ENCODE measurements around the gene THRAP3.
"Not testable (repeated sequence)": the region's sequence is repeated elsewhere in the genome, so short reads cannot be mapped to it uniquely, and the experiment has no call there.

Gene THRAP3

DNA sequence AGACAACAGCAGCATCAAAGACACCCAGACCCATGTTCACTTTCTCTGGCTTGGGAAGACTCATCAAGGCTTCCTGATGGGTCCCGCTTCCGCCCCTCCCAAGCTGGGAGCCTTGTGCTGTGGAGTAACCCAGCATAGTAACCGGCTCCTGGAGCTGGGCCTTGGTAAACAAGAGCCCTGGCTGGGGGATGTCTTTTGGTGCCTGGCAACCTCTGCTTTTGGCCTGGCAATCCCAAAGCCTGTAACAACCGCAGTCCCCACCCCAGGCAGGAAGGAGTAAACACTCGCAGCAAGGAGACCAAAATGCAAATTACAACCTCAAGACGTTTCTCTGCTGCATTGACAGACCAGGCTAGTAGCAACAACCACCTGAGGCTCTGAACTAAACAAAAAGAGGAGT, 16.9 kb upstream of the THRAP3 start:
- DNase-seq (ENCODE audit: low spot score): peak; percentile 34

GRCh38 chr1:36208978-36209703, 15.1 kb upstream of the THRAP3 start:
- no peak for DNase-seq (ENCODE audit: low spot score)

DNA sequence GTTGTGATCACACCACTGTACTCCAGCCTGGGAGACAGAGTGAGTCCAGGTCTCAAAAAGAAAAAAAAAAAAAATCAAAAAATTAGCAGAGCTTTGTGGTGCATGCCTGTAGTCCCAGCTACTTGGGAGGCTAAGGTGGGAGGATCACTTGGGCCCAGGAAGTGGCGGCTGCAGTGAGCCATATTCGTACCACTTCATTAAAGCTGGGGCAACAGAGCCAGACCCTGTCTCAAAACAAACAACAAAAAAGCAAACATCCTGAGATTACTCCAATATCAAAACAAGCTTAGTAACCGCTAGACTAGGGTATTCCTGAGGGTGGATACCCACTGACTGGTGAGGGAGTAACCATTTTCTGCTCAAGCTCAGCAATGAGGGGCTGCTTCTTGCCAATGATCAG, 12.9 kb upstream of the THRAP3 start:
- no peak for DNase-seq (ENCODE audit: low spot score)

DNA sequence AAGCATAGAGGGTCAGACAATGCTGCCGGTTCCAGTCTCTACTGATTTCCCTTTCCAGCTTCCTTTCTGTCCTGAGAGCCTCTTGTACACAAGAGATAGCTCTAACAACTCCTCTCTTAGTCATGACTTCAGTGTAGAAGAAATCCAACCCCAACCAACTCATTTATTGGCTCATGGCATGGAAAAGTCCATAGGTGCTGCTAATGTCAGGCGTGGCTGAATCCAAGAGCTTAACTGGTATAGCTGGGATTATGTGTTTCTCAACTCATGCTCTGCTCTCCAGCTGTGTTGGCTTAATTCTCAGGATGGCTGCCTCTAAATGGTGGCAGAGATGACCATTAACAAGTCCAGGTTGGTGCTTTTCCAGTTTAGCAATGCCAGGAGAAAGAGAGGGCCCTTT, 12.4 kb upstream of the THRAP3 start:
- no peak for DNase-seq (ENCODE audit: low spot score)

GRCh38 chr1:36212782-36213181, 11.5 kb upstream of the THRAP3 start:
- no peak for DNase-seq (ENCODE audit: low spot score)

- DNase-seq (ENCODE audit: low spot score): peak; percentile 20
Observed at GRCh38 chr1:36217670-36218069, 6.6 kb upstream of the THRAP3 start.

DNA sequence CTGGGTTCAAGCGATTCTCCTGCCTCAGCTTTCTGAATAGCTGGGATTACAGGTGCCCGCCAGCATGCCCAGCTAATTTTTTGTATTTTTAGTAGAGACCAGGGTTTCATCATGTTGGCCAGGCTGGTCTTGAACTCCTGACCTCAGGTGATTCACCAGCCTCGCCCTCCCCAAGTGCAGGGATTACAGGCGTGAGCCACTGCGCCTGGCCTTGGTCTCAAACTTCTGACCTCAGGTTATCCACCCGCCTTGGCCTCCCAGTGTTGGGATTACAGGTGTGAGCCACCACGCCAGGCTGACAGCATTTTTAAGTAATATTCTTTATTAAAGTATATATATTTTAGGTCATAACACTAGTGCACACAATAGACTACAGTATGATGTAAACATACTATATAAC, 2.3 kb upstream of the THRAP3 start:
- DNase-seq (ENCODE audit: low spot score): not testable (repeated sequence)

DNA sequence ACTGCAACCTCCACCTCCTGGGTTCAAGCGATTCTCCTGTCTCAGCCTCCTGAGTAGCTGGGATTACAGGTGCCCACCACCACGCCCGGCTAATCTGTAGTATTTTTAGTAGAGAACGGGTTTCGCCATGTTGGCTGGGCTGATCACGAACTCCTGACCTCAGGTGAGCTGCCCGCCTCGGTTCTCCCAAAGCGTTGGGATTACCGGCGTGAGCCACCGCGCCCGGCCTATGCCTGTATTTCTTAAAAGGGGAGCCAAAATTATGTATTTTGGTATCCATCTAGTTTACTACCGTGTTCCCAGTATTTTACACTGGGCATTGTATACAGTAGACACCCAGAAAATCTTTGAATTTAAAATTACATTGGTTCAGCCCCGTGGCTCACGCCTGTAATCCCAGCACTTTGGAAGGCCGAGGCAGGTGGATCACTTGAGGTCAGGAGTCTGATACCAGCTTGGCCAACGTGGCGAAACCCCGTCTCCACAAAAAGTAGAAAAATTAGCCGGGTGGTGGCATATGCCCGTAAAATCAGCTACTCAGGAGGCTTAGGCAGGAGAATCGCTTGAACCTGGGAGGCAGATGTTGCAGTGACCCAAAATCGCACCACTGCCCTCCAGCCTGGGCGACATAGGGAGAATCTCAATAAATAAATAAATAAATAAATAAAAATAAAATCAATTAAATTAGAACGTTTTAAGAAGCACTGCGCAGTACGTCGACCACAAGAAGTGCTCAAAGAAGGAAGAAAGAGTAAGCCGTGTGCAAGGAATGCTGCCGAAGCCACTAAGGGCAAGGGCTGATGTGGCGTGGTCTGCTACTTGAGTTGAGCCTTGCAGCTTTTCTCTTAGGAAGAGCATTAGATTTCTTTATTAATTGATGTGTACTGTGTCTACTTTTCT, 1.5 kb upstream of the THRAP3 start:
- DNase-seq (ENCODE audit: low spot score): no peak

GRCh38 chr1:36223381-36223995, 755 bp upstream of the THRAP3 start:
- DNase-seq (ENCODE audit: low spot score): peak; percentile 48

DNA sequence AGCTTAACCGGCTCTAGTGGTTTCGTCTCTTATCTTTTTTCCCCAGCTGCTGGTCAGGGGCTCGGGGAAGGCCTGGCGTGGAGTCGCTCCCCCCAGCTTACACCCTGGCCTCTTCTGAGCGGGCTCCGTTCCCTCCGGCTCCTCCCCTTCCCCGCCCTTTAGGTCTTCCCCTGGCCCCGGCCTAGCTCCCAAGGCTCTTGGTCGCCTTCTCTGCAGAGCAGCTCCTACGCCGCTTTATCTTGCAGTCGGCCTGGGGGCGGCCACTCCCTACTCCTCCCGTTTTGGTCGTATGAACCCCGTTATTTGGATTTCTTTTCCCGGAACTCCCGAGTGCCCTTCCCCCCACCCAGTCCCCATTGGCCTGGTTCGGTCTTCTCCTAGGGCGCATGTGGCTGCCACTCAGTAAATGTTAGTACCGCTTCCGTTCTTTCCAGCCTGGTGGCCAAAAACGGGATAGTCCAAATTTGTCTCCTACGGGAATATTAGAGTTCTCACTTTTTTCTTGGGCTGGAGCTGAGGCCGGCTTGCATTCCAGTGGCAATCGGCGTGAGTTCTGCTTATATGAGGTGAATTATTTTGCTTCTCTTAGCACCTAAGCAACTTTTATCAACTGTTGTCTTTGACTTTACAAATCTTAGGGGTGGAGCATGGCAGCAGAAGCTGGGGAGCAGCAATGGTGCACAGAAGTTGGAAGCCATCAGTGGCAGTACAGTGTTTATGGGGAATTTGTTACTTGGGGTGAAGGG, 467 bp downstream of the THRAP3 start:
- DNase-seq (ENCODE audit: low spot score): peak; percentile 89

GRCh38 chr1:36225283-36225899, 1.1 kb downstream of the THRAP3 start:
- DNase-seq (ENCODE audit: low spot score): no peak

DNA sequence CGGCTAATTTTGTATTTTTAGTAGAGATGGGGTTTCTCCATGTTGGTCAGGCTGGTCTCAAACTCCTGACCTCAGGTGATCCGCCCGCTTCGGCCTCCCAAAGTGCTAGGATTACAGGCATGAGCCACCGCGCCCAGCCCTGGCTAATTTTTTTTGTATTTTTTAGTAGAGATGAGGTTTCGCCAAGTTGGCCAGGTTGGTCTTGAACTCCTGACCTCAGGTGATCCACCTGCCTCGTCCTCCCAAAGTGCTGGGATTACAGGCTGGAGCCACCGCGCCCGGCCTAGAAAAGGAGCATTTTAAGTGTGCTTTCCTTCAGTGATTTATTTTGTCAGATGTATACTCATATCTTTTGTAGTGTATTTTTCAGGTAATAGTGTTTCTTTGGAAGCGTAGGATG, 6.0 kb downstream of the THRAP3 start:
- not testable (repeated sequence) for DNase-seq (ENCODE audit: low spot score)

- no peak for DNase-seq (ENCODE audit: low spot score)
Observed at GRCh38 chr1:36231191-36231590, 6.9 kb downstream of the THRAP3 start.

- no peak for DNase-seq (ENCODE audit: low spot score)
Observed at GRCh38 chr1:36232212-36233095, 8.2 kb downstream of the THRAP3 start.

- DNase-seq (ENCODE audit: low spot score): no peak
Observed at GRCh38 chr1:36236302-36236701, 12.1 kb downstream of the THRAP3 start.

DNA sequence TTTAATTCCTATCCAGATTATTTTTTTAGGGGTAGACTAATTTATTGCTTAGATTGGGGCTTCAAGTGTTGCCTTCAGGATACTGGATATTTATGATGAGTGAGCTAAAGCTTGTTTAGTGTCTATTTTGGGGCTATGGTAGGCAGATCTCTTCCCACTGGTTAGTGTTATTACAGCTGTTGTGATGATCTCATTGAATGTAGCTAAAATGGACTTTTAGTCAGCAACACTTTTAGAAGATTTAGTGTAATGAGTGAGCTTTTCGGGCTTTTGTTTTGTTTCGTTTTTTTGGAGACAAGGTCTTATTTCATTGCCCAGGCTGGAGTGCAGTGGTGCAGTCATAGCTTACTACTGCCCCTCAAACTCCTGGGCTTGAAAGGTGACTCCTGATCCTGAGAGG, 14.2 kb downstream of the THRAP3 start:
- DNase-seq (ENCODE audit: low spot score): no peak

DNA sequence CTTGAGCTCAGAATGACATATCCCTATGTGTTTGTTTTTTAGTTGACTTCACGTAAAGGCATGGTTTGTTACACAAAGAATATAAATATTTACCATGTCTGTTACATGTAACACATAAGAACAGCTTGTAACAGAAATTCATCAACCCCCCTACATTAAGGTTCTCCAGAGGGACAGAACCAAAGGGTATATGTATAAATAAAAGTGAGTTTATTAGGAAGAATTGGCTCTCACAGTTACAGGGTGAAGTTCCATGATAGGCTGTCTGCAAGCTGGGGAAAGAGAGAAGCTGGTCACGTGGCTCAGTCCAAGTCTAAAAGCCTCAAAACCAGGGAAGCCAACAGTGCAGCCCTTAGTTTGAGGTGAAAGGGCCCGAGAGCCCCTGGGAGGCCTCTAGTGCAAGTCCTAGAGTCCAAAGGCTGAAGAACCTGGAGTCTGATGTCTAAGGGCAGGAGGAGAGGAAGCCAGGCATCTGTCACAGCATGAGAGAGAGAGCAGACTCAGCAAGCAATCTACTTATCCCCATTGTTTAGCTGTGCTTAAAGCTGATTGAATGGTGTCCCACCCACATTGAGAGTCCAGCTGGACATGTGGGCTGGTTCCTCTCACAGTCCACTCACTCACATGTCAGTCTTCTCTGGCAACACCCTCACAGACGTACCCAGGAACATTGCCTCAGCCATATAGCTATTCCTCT, 15.8 kb downstream of the THRAP3 start:
- no peak for DNase-seq (ENCODE audit: low spot score)

- no peak for DNase-seq (ENCODE audit: low spot score)
Observed at GRCh38 chr1:36247538-36247937, 23.3 kb downstream of the THRAP3 start.

DNA sequence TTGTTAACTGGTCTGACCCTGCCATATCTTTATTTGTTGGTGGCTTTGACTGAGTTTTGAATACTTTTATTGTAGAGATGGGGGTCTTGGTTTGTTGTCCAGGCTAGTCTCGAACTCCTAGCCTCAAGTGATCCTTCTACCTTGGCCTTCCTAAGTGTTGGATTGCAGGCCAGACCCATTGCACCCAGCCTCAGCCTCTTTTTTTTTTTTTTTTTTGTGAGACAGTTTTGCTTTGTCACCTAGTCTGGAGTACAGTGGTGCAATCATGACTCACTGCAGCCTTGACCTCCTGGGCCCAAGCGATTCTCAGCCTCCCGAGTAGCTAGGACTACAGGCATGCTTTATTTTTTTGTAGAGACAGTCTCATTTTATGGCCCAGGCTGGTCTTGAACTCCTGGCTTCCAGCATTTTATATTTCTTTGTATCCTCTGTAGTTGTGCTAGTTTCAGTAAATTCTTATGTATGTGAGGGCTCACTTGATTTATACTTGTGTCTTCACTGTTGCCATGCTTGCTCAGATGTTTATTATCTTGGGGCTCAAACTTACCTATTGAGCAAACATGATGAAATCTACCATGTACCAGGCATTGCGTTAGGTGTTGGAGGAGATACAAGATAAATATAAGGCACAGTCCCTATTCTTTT, 24.1 kb downstream of the THRAP3 start:
- DNase-seq (ENCODE audit: low spot score): peak; percentile 42

Measured in AG08395 (cell line).